SW 1271 (cell line): Measurements from ENCODE around the gene CREG2.
"Not testable (repeated sequence)": the region's sequence is repeated elsewhere in the genome, so short reads cannot be mapped to it uniquely, and the experiment has no call there.

Source experiments
- DNase-seq, 2 experiments: peaks; one replicate each; lab custom pipeline; 2025; lab: John Stamatoyannopoulos, UW

CREG2 gene

GRCh38 chr2:101372792-101373191, 14.5 kb downstream of the CREG2 start:
- DNase-seq, result no peak

GRCh38 chr2:101371636-101372035, 15.7 kb downstream of the CREG2 start:
- no peak for DNase-seq

GRCh38 chr2:101369100-101369499, 18.2 kb downstream of the CREG2 start:
- DNase-seq, result no peak

GRCh38 chr2:101368376-101368775, 18.9 kb downstream of the CREG2 start:
- no peak for DNase-seq

GRCh38 chr2:101367508-101367907, 19.8 kb downstream of the CREG2 start:
- no peak for DNase-seq

GRCh38 chr2:101364878-101365277, 22.4 kb downstream of the CREG2 start:
- DNase-seq, result no peak

- no peak for DNase-seq
Observed at GRCh38 chr2:101362777-101363176, 24.5 kb downstream of the CREG2 start.

- DNase-seq, result no peak
Observed at GRCh38 chr2:101362316-101362715, 25.0 kb downstream of the CREG2 start.

GRCh38 chr2:101361522-101361921, 25.8 kb downstream of the CREG2 start:
- no peak for DNase-seq

- DNase-seq, result no peak
Observed at GRCh38 chr2:101361121-101361520, 26.2 kb downstream of the CREG2 start.

GRCh38 chr2:101360232-101360631, 27.1 kb downstream of the CREG2 start:
- DNase-seq, result no peak

GRCh38 chr2:101359410-101359954, 27.8 kb downstream of the CREG2 start:
- DNase-seq, result no peak

- DNase-seq, result no peak
Observed at GRCh38 chr2:101357376-101357775, 29.9 kb downstream of the CREG2 start.

- no peak for DNase-seq
Observed at GRCh38 chr2:101356521-101356920, 30.8 kb downstream of the CREG2 start.

GRCh38 chr2:101356055-101356454, 31.2 kb downstream of the CREG2 start:
- DNase-seq, result no peak

GRCh38 chr2:101355401-101356054, 31.8 kb downstream of the CREG2 start:
- DNase-seq, result no peak

GRCh38 chr2:101354420-101355311, 32.6 kb downstream of the CREG2 start:
- no peak for DNase-seq

GRCh38 chr2:101352631-101353030, 34.7 kb downstream of the CREG2 start:
- not testable (repeated sequence) for DNase-seq

GRCh38 chr2:101351207-101351606, 36.1 kb downstream of the CREG2 start:
- no peak for DNase-seq

- DNase-seq, result no peak
Observed at GRCh38 chr2:101349893-101350662, 37.2 kb downstream of the CREG2 start.

GRCh38 chr2:101348883-101349282, 38.4 kb downstream of the CREG2 start:
- no peak for DNase-seq

- DNase-seq, result no peak
Observed at GRCh38 chr2:101346909-101347308, 40.4 kb downstream of the CREG2 start.
